HEK293 (cell line): Measurements from ENCODE around the gene GMPS.

Source experiments
- CTCF ChIA-PET: fragments of 350-600 bp; formaldehyde crosslinking; extraction: SDS; loops from one replicate; lab custom pipeline; 2021; ENCODE audit warnings: antibody characterized with exemption; lab: Yijun Ruan, JAX
- POLR2A ChIA-PET: fragments of 300-600 bp; formaldehyde crosslinking; extraction: SDS; loops from one replicate; lab custom pipeline; 2020; ENCODE audit warnings: antibody characterized with exemption, inconsistent platforms; lab: Yijun Ruan, JAX
- H3K27ac ChIP-seq: fragments of 200-500 bp; sonication (Bioruptor generic); 2 replicates; pipeline ENCODE4 v1.5.1; 2014; ENCODE audit warnings: low read depth, low read length, control low read depth, inconsistent platforms; ENCODE audit errors: extremely low read depth
- H3K36me3 ChIP-seq, 2 experiments: fragments of 200-500 bp in 1 of 2; sonication (Bioruptor generic) in 1 of 2; 1 replicate in 1 of 2; 2 replicates in 1 of 2; pipeline ENCODE4 v1.5.1; 2014 to 2017; ENCODE audit warnings: inconsistent platforms in 2 of 2, low read length in 2 of 2; ENCODE audit not compliant: control insufficient read depth in 2 of 2, insufficient read depth in 1 of 2
- H3K4me1 ChIP-seq: fragments of 200-500 bp; sonication (Bioruptor generic); 2 replicates; pipeline ENCODE4 v1.5.1; 2014; ENCODE audit warnings: mild to moderate bottlenecking, low read length, inconsistent platforms; ENCODE audit not compliant: control insufficient read depth, insufficient read depth
- H3K4me3 ChIP-seq: 2 replicates; pipeline ENCODE4 v1.5.1; 2011; ENCODE audit warnings: low read depth, mild to moderate bottlenecking, control low read depth, low read length, moderate library complexity
- H3K9me3 ChIP-seq: fragments of 200-500 bp; sonication (Bioruptor generic); 2 replicates; pipeline ENCODE4 v1.5.1; 2014; ENCODE audit warnings: low read depth, low read length, inconsistent platforms; ENCODE audit not compliant: control insufficient read depth, insufficient read depth
- PRDM10 ChIP-seq: fragments of 450-650 bp; formaldehyde crosslinking; IDR thresholded peaks from 2 replicates; pipeline ENCODE4 v1.5.1; 2016; ENCODE audit warnings: missing biosample characterization, missing genetic modification characterization
- PRDM6 ChIP-seq: fragments of 450-650 bp; formaldehyde crosslinking; IDR thresholded peaks from 2 replicates; pipeline ENCODE4 v1.5.1; 2017; ENCODE audit warnings: missing biosample characterization, missing genetic modification characterization
- ZBTB1 ChIP-seq: fragments of 450-650 bp; formaldehyde crosslinking; IDR thresholded peaks from 2 replicates; pipeline ENCODE4 v1.5.1; 2016; ENCODE audit warnings: missing biosample characterization, missing genetic modification characterization
- ZFP3 ChIP-seq: fragments of 450-650 bp; formaldehyde crosslinking; IDR thresholded peaks from 2 replicates; pipeline ENCODE4 v1.5.1; 2016; ENCODE audit warnings: low read depth, missing biosample characterization, missing genetic modification characterization
- ZNF169 ChIP-seq: fragments of 450-650 bp; formaldehyde crosslinking; IDR thresholded peaks from 2 replicates; pipeline ENCODE4 v1.5.1; 2016; ENCODE audit warnings: missing biosample characterization, missing genetic modification characterization
- ZNF175 ChIP-seq: fragments of 450-650 bp; formaldehyde crosslinking; IDR thresholded peaks from 2 replicates; pipeline ENCODE4 v1.5.1; 2016; ENCODE audit warnings: missing biosample characterization, missing genetic modification characterization
- ZNF280D ChIP-seq: fragments of 450-650 bp; formaldehyde crosslinking; IDR thresholded peaks from 2 replicates; pipeline ENCODE4 v1.5.1; 2016; ENCODE audit warnings: missing biosample characterization, missing genetic modification characterization
- ZNF350 ChIP-seq: fragments of 450-650 bp; formaldehyde crosslinking; IDR thresholded peaks from 2 replicates; pipeline ENCODE4 v1.5.0; 2017; ENCODE audit warnings: missing biosample characterization, mild to moderate bottlenecking, missing genetic modification characterization
- ZNF529 ChIP-seq: fragments of 450-650 bp; formaldehyde crosslinking; IDR thresholded peaks from 2 replicates; pipeline ENCODE4 v1.5.1; 2017; ENCODE audit warnings: missing genetic modification characterization, missing biosample characterization; ENCODE audit not compliant: insufficient replicate concordance
- ZNF626 ChIP-seq: fragments of 450-650 bp; sonication (Bioruptor Pico); formaldehyde crosslinking; IDR thresholded peaks from 2 replicates; pipeline ENCODE4 v1.5.1; 2018; ENCODE audit warnings: missing biosample characterization, missing genetic modification characterization, inconsistent platforms
- ZNF629 ChIP-seq: fragments of 450-650 bp; formaldehyde crosslinking; IDR thresholded peaks from 2 replicates; pipeline ENCODE4 v1.5.1; 2017; ENCODE audit warnings: missing biosample characterization, missing genetic modification characterization
- ZNF677 ChIP-seq: fragments of 450-650 bp; IDR thresholded peaks from 2 replicates; pipeline ENCODE4 v1.5.0; 2018; ENCODE audit warnings: missing biosample characterization, mild to moderate bottlenecking, missing genetic modification characterization, moderate library complexity
- ZNF768 ChIP-seq: fragments of 450-650 bp; formaldehyde crosslinking; IDR thresholded peaks from 2 replicates; pipeline ENCODE4 v1.5.1; 2018; ENCODE audit warnings: missing biosample characterization, mild to moderate bottlenecking, missing genetic modification characterization

GMPS gene

GRCh38 chr3:155876037-155876436 is 5.6 kb downstream of the GMPS start:
- H3K9me3 ChIP-seq, result no peaks in the 10 kb centered on the region
- ChIA-PET CTCF (no interaction called here), POLR2A (no interaction called here)
- no peak overlapping the region for H3K27ac ChIP-seq
- H3K4me3 ChIP-seq, result no peak overlapping the region
- H3K4me1 ChIP-seq, result peaks cover 2% of the 10 kb centered on the region; the same call in 1 of the 2 replicates
- no peak for TF ChIP-seq ZNF350
- TF ChIP-seq ZNF529, result no peak
- TF ChIP-seq ZBTB1 (tag by site-specific recombination), result no peak
- TF ChIP-seq ZNF677 (tag by site-specific recombination), result no peak
- no peak for TF ChIP-seq ZNF280D (tag by site-specific recombination)
- no peak for TF ChIP-seq PRDM6 (tag by site-specific recombination)
- no peaks in the 10 kb centered on the region for H3K36me3 ChIP-seq

- ChIA-PET CTCF (no interaction called here), POLR2A (no interaction called here)
- no peak overlapping the region for H3K27ac ChIP-seq
- H3K36me3 ChIP-seq, result no peaks in the 10 kb centered on the region
- TF ChIP-seq ZNF626 (tag by site-specific recombination), result no peak
- TF ChIP-seq PRDM10 (tag by site-specific recombination), result peak; percentile 61
- no peak for TF ChIP-seq ZNF175 (tag by site-specific recombination)
- no peaks in the 10 kb centered on the region for H3K9me3 ChIP-seq
- H3K4me1 ChIP-seq, result peaks cover 2% of the 10 kb centered on the region; the same call in 1 of the 2 replicates
- no peak overlapping the region for H3K4me3 ChIP-seq
Measured at GRCh38 chr3:155876503-155876902, 6.1 kb downstream of the GMPS start.

- Histone ChIP-seq H3K36me3 (no peaks in the 10 kb centered on the region), H3K4me3 (no peak overlapping the region), H3K9me3 (no peaks in the 10 kb centered on the region), H3K4me1 (peaks cover 2% of the 10 kb centered on the region; the same call in 1 of the 2 replicates), H3K27ac (no peak overlapping the region)
- TF ChIP-seq ZNF768 (tag by site-specific recombination) (no peak), ZNF629 (tag by site-specific recombination) (no peak), ZFP3 (tag by site-specific recombination) (no peak), ZNF169 (tag by site-specific recombination) (no peak)
- ChIA-PET POLR2A (no interaction called here), CTCF (no interaction called here)
Measured at GRCh38 chr3:155880286-155880685, 9.8 kb downstream of the GMPS start.
